ENCODE measurements around the gene CHN1.
A peak's percentile ranks its signal among the peaks of the same experiment; 100 is the strongest.

The CHN1 gene

GRCh38 chr2:174781996-174782395 lies 223.2 kb downstream of the CHN1 start:
- no peak overlapping the region for H3K4me3 ChIP-seq (ENCODE audit: low read length)
- no peak for DNase-seq (ENCODE audit: low read depth)
- no peak for TF ChIP-seq CTCF (conservative IDR thresholded peaks at IDR 0.05; ENCODE audit: low read length)

GRCh38 chr2:174781298-174781697 lies 223.9 kb downstream of the CHN1 start:
- no peak for DNase-seq (ENCODE audit: low read depth)
- no peak overlapping the region for H3K4me3 ChIP-seq (ENCODE audit: low read length)
- TF ChIP-seq CTCF (conservative IDR thresholded peaks at IDR 0.05; ENCODE audit: low read length): no peak

- TF ChIP-seq CTCF (conservative IDR thresholded peaks at IDR 0.05; ENCODE audit: low read length): no peak
- no peak for DNase-seq (ENCODE audit: low read depth)
- H3K4me3 ChIP-seq (ENCODE audit: low read length): no peak overlapping the region
These were observed 224.3 kb downstream of the CHN1 start for GRCh38 chr2:174780856-174781255.

GRCh38 chr2:174780191-174780840 lies 224.9 kb downstream of the CHN1 start:
- no peak overlapping the region for H3K4me3 ChIP-seq (ENCODE audit: low read length)
- DNase-seq (ENCODE audit: low read depth): peak; percentile 39
- TF ChIP-seq CTCF (conservative IDR thresholded peaks at IDR 0.05; ENCODE audit: low read length): no peak

- H3K4me3 ChIP-seq (ENCODE audit: low read length): no peak overlapping the region
- TF ChIP-seq CTCF (conservative IDR thresholded peaks at IDR 0.05; ENCODE audit: low read length): no peak
- peak; percentile 86 for DNase-seq (ENCODE audit: low read depth)
These were observed 225.7 kb downstream of the CHN1 start for GRCh38 chr2:174779361-174779928.

- peak; percentile 100 for DNase-seq (ENCODE audit: low read depth)
These were observed 226.8 kb downstream of the CHN1 start for GRCh38 chr2:174778085-174778981.

More at GRCh38 chr2:174778085-174778981, 226.8 kb downstream of the CHN1 start:
- H3K4me3 ChIP-seq (ENCODE audit: low read length): peak overlapping the region; percentile 42
- TF ChIP-seq CTCF (conservative IDR thresholded peaks at IDR 0.05; ENCODE audit: low read length): no peak
